ENCODE results near the gene ARFGAP2.
A peak's percentile ranks its signal among the peaks of the same experiment; 100 is the strongest.

The ARFGAP2 gene

GRCh38 chr11:47175746-47176327, 842 bp downstream of the ARFGAP2 start:
- TF ChIP-seq CTCF (conservative IDR thresholded peaks at IDR 0.05) (no peak), ZFX (IDR thresholded peaks at IDR 0.05) (no peak)
- H3K27ac ChIP-seq: peak overlapping the region; percentile 89

GRCh38 chr11:47172740-47173336, 3.8 kb downstream of the ARFGAP2 start:
- no peak for TF ChIP-seq CTCF (conservative IDR thresholded peaks at IDR 0.05)
- TF ChIP-seq ZFX (IDR thresholded peaks at IDR 0.05): no peak
- H3K27ac ChIP-seq: no peak overlapping the region

GRCh38 chr11:47171856-47172255, 4.8 kb downstream of the ARFGAP2 start:
- TF ChIP-seq CTCF (conservative IDR thresholded peaks at IDR 0.05): no peak
- no peak for TF ChIP-seq ZFX (IDR thresholded peaks at IDR 0.05)

GRCh38 chr11:47171061-47171838, 5.4 kb downstream of the ARFGAP2 start:
- no peak for TF ChIP-seq CTCF (conservative IDR thresholded peaks at IDR 0.05)
- TF ChIP-seq ZFX (IDR thresholded peaks at IDR 0.05): no peak
- no peak overlapping the region for H3K27ac ChIP-seq

More at GRCh38 chr11:47171856-47172255, 4.8 kb downstream of the ARFGAP2 start:
- no peak overlapping the region for H3K27ac ChIP-seq

- TF ChIP-seq ZFX (IDR thresholded peaks at IDR 0.05): no peak
- TF ChIP-seq CTCF (conservative IDR thresholded peaks at IDR 0.05): no peak
- H3K27ac ChIP-seq: no peak overlapping the region
Measured at GRCh38 chr11:47166368-47166767, 10.3 kb downstream of the ARFGAP2 start.

GRCh38 chr11:47165253-47165840, 11.3 kb downstream of the ARFGAP2 start:
- TF ChIP-seq CTCF (conservative IDR thresholded peaks at IDR 0.05) (no peak), ZFX (IDR thresholded peaks at IDR 0.05) (no peak)
- H3K27ac ChIP-seq: no peak overlapping the region

- no peak for TF ChIP-seq CTCF (conservative IDR thresholded peaks at IDR 0.05)
- TF ChIP-seq ZFX (IDR thresholded peaks at IDR 0.05): no peak
Measured at GRCh38 chr11:47164321-47164720, 12.4 kb downstream of the ARFGAP2 start.

More at GRCh38 chr11:47164321-47164720, 12.4 kb downstream of the ARFGAP2 start:
- H3K27ac ChIP-seq: no peak overlapping the region

Measured in C4-2B (cell line).